ENCODE data around the gene B4GALNT2.
"Not testable (repeated sequence)": the region's sequence is repeated elsewhere in the genome, so short reads cannot be mapped to it uniquely, and the experiment has no call there.

DNA sequence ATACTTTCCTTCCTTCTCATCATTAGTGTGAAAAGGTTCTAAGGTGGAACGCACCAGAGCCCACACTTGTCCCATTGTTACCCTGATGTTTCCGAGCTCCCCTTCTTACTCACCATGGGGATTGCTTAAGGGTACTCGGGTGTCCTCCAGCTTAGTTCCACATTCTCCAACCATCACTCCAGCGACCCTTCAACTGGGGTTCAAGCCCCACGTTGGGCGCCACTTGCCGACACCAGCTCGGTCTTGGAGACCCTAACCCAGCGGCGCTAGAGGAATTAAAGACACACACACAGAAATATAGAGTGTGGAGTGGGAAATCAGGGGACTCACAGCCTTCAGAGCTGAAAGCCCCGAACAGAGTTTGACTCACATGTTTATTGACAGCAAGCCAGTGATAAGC lies 43.4 kb downstream of the B4GALNT2 start:
- TF ChIP-seq, protein P1, sequence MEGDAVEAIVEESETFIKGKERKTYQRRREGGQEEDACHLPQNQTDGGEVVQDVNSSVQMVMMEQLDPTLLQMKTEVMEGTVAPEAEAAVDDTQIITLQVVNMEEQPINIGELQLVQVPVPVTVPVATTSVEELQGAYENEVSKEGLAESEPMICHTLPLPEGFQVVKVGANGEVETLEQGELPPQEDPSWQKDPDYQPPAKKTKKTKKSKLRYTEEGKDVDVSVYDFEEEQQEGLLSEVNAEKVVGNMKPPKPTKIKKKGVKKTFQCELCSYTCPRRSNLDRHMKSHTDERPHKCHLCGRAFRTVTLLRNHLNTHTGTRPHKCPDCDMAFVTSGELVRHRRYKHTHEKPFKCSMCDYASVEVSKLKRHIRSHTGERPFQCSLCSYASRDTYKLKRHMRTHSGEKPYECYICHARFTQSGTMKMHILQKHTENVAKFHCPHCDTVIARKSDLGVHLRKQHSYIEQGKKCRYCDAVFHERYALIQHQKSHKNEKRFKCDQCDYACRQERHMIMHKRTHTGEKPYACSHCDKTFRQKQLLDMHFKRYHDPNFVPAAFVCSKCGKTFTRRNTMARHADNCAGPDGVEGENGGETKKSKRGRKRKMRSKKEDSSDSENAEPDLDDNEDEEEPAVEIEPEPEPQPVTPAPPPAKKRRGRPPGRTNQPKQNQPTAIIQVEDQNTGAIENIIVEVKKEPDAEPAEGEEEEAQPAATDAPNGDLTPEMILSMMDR (conservative IDR thresholded peaks at IDR 0.05; ENCODE audit: low read length) = not testable (repeated sequence)
- not testable (repeated sequence) for TF ChIP-seq EZH2phosphoT487 (IDR thresholded peaks at IDR 0.05; ENCODE audit: borderline replicate concordance)
